Measurements from ENCODE around the gene GJA9. TPM values are rescaled to one million over a fixed set of nuclear protein-coding genes. Genes with fewer than 3 reads are reported as not detected.

Gene GJA9
- total RNA-seq, 1 donor from 2014 or later: not detected

DNA sequence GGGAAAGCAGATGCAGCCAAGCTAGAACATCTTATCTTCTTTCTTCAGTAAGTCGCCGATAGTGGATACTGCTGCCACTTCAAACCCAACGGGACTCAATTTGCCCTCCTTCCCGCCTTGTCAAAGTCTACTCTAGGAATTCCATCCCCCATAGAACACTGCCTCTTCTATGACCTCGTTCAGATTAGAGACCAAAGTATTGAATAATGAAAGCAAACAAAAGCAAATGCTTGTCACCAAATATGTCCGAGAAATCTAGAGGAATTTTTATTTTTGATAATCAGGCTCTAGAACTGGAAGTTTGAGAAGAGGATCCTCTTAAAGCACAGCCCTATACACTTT lies 21.0 kb downstream of the GJA9 start:
- no peak for DNase-seq (ENCODE audit: low read depth)
- Histone ChIP-seq H3K36me3 (ENCODE audit: control insufficient read depth, insufficient read depth, low read length) (no peaks in the 10 kb centered on the region), H3K27me3 (ENCODE audit: control insufficient read depth, insufficient read depth, low read length) (no peaks in the 10 kb centered on the region), H3K4me3 (ENCODE audit: low read depth, low read length) (peak overlapping the region; percentile 78)
- TF ChIP-seq, protein P1, sequence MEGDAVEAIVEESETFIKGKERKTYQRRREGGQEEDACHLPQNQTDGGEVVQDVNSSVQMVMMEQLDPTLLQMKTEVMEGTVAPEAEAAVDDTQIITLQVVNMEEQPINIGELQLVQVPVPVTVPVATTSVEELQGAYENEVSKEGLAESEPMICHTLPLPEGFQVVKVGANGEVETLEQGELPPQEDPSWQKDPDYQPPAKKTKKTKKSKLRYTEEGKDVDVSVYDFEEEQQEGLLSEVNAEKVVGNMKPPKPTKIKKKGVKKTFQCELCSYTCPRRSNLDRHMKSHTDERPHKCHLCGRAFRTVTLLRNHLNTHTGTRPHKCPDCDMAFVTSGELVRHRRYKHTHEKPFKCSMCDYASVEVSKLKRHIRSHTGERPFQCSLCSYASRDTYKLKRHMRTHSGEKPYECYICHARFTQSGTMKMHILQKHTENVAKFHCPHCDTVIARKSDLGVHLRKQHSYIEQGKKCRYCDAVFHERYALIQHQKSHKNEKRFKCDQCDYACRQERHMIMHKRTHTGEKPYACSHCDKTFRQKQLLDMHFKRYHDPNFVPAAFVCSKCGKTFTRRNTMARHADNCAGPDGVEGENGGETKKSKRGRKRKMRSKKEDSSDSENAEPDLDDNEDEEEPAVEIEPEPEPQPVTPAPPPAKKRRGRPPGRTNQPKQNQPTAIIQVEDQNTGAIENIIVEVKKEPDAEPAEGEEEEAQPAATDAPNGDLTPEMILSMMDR (IDR thresholded peaks at IDR 0.05; ENCODE audit: insufficient read depth, low read length, poor library complexity, severe bottlenecking): no peak

DNA sequence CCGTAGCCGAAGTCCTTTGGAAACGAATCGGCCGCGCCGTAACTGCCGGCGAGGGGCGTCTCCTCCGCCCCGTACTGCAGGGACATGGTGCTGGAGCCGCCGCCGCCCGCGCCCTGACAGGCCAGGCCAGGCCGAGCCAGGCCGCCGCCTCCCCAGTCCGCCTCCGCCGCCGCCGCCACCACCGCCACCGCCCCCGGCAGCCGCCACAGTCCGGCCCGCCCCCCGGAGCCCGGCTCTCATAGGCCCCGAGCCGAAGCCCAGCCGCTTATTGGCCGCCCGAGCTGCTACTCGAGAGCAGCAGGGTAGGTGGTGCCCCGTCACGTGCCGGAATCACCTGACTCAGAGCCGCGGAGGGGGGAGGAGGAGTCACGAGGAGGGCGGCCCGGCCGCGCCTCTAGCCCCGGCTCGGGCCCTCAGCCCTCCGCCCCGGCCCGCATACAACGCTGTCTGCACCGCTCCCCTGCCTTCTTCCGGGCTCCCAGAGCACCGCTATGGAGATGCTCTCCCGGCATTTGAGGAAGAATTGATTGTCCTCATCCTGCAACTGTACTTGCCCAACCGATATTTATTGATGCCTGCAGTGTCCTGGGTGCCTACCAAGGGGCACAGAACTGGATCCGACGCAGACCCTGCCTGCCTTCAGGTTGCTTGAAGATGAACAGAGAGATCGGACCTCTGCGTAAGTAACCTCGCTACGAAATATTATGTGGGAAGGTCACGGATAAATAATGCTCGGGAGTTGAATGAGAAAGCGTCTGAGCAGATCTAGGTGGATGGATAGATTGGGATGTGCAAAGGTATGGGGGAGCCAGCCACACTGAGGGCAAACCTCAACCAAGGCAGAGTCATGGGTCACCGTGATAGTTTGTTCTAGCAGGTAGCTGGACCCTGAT lies 21.6 kb downstream of the GJA9 start, which contains the start of gene RRAGC:
Gene RRAGC (minus strand): TSS at position 212 of the 893 bp plus-strand sequence. CDS start 126 bp downstream, at position 86.
- peak; percentile 89 for DNase-seq (ENCODE audit: low read depth)
- TF ChIP-seq, protein P1 (IDR thresholded peaks at IDR 0.05; ENCODE audit: insufficient read depth, low read length, poor library complexity, severe bottlenecking): no peak
- no peaks in the 10 kb centered on the region for H3K36me3 ChIP-seq (ENCODE audit: control insufficient read depth, insufficient read depth, low read length)

DNA sequence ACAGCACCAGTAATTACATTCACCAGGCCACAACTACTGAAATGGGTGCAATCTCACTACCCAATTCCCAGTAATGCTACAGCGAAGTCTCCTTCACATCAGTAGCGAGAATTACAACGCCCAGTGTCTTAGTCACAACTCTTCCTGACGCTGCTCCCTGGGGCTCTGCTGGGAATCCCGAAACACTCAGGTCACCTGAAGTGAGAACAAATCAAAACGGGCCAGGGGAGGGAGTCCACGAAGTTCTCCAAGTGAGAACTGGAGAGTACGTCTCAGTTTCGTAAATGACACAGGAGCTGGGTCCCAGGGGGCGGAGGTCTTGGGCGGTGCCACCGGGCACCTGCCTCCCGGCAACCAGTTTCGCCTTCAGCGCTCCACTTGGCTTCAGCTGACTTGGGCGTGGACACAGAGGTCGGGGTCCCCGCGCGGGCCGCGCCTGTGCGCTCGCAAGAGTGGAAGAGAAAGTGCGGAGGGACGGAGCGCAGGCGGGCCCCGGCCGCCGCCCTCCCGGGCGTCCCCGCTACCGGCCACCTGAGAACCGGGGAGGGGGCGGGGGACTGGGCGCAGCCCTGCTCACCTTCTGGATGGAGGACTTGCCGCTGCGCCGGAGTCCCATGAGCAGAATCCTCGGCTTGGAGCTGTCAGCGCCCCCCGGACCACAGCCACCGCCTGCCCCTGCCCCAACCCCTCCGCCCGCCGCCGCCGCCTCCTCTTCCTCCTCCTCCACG lies 22.4 kb downstream of the GJA9 start:
- peak overlapping the region; percentile 78 for H3K4me3 ChIP-seq (ENCODE audit: low read depth, low read length)
- no peaks in the 10 kb centered on the region for H3K36me3 ChIP-seq (ENCODE audit: control insufficient read depth, insufficient read depth, low read length)
- TF ChIP-seq, protein P1 (IDR thresholded peaks at IDR 0.05; ENCODE audit: insufficient read depth, low read length, poor library complexity, severe bottlenecking): no peak
- H3K27me3 ChIP-seq (ENCODE audit: control insufficient read depth, insufficient read depth, low read length): no peaks in the 10 kb centered on the region
- peak; percentile 37 for DNase-seq (ENCODE audit: low read depth)

More for the DNA sequence above, 21.6 kb downstream of the GJA9 start, which contains the start of gene RRAGC:
- Histone ChIP-seq H3K27me3 (ENCODE audit: control insufficient read depth, insufficient read depth, low read length) (no peaks in the 10 kb centered on the region), H3K4me3 (ENCODE audit: low read depth, low read length) (peak within 1 kb of the TSS; percentile 78)

GRCh38 chr1:38852780-38853179 lies 28.6 kb downstream of the GJA9 start:
- TF ChIP-seq, protein P1 (IDR thresholded peaks at IDR 0.05; ENCODE audit: insufficient read depth, low read length, poor library complexity, severe bottlenecking): no peak
- Histone ChIP-seq H3K27me3 (ENCODE audit: control insufficient read depth, insufficient read depth, low read length) (no peaks in the 10 kb centered on the region), H3K4me3 (ENCODE audit: low read depth, low read length) (no peak overlapping the region), H3K36me3 (ENCODE audit: control insufficient read depth, insufficient read depth, low read length) (no peaks in the 10 kb centered on the region)
- DNase-seq (ENCODE audit: low read depth): no peak

DNA sequence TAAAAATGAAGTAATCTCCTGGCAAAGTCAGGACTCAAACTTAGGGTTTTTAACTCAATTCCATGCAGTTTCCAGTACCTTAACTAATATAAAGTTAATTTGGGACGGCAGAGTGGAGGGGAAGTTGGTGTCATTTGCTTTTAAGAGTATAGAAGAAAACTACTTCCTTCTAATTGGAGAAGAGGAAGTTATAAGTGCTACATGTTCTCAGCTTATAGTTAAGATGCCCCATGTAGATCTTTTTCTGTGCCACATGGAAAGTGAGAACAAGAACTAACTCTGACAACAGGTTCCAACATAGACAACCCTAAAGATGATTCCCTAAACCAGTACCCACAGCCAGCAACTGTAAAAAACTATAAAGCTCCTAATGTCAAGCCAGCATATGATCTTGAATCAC lies 33.3 kb downstream of the GJA9 start:
- DNase-seq (ENCODE audit: low read depth): no peak
- Histone ChIP-seq H3K4me3 (ENCODE audit: low read depth, low read length) (no peak overlapping the region), H3K27me3 (ENCODE audit: control insufficient read depth, insufficient read depth, low read length) (no peaks in the 10 kb centered on the region), H3K36me3 (ENCODE audit: control insufficient read depth, insufficient read depth, low read length) (no peaks in the 10 kb centered on the region)
- TF ChIP-seq, protein P1 (IDR thresholded peaks at IDR 0.05; ENCODE audit: insufficient read depth, low read length, poor library complexity, severe bottlenecking): no peak
